ENCODE measurements around the gene PROZ.

PROZ gene

DNA sequence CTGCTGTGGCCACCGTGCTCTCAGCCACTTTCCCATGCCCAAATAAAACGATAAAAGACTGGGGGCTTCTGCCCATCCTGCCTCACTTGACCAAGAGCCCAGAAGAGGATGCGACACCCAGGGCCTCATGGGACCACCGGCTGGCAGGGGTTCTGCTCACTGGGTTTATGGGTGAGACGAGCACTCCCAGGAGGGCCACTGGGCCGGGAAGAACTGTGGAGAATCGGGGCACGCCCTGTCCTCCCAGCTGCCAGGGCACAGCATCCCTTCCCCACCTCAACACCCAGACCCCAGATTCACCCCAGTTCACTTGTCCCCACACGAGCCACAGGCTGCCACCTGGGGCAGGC, 40.6 kb upstream of the PROZ start:
- TF ChIP-seq, protein P1, sequence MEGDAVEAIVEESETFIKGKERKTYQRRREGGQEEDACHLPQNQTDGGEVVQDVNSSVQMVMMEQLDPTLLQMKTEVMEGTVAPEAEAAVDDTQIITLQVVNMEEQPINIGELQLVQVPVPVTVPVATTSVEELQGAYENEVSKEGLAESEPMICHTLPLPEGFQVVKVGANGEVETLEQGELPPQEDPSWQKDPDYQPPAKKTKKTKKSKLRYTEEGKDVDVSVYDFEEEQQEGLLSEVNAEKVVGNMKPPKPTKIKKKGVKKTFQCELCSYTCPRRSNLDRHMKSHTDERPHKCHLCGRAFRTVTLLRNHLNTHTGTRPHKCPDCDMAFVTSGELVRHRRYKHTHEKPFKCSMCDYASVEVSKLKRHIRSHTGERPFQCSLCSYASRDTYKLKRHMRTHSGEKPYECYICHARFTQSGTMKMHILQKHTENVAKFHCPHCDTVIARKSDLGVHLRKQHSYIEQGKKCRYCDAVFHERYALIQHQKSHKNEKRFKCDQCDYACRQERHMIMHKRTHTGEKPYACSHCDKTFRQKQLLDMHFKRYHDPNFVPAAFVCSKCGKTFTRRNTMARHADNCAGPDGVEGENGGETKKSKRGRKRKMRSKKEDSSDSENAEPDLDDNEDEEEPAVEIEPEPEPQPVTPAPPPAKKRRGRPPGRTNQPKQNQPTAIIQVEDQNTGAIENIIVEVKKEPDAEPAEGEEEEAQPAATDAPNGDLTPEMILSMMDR (IDR thresholded peaks at IDR 0.05; ENCODE audit: low read depth, low read length), result no peak

DNA sequence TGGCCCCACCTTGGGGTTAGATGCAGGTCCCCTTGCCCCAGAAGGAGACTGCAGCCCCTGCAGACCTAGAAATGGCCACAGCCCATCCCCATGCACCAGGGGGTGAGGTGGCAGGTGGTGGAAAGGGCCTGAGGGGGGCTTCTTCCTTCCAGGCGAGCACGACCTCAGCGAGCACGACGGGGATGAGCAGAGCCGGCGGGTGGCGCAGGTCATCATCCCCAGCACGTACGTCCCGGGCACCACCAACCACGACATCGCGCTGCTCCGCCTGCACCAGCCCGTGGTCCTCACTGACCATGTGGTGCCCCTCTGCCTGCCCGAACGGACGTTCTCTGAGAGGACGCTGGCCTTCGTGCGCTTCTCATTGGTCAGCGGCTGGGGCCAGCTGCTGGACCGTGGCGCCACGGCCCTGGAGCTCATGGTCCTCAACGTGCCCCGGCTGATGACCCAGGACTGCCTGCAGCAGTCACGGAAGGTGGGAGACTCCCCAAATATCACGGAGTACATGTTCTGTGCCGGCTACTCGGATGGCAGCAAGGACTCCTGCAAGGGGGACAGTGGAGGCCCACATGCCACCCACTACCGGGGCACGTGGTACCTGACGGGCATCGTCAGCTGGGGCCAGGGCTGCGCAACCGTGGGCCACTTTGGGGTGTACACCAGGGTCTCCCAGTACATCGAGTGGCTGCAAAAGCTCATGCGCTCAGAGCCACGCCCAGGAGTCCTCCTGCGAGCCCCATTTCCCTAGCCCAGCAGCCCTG, 40.0 kb upstream of the PROZ start:
- no peak overlapping the region for H3K4me3 ChIP-seq (ENCODE audit: low read depth, low read length)
- TF ChIP-seq, protein P1 (IDR thresholded peaks at IDR 0.05; ENCODE audit: low read depth, low read length), result no peak

More for the DNA sequence above, 40.6 kb upstream of the PROZ start:
- no peak overlapping the region for H3K4me3 ChIP-seq (ENCODE audit: low read depth, low read length)

GRCh38 chr13:113119166-113119821, 39.2 kb upstream of the PROZ start:
- TF ChIP-seq, protein P1 (IDR thresholded peaks at IDR 0.05; ENCODE audit: low read depth, low read length), result no peak
- no peak overlapping the region for H3K4me3 ChIP-seq (ENCODE audit: low read depth, low read length)

GRCh38 chr13:113119822-113120189, 38.6 kb upstream of the PROZ start:
- TF ChIP-seq, protein P1 (IDR thresholded peaks at IDR 0.05; ENCODE audit: low read depth, low read length), result no peak
- no peak overlapping the region for H3K4me3 ChIP-seq (ENCODE audit: low read depth, low read length)

GRCh38 chr13:113120300-113121182, 37.9 kb upstream of the PROZ start:
- no peak overlapping the region for H3K4me3 ChIP-seq (ENCODE audit: low read depth, low read length)
- TF ChIP-seq, protein P1 (IDR thresholded peaks at IDR 0.05; ENCODE audit: low read depth, low read length), result no peak

DNA sequence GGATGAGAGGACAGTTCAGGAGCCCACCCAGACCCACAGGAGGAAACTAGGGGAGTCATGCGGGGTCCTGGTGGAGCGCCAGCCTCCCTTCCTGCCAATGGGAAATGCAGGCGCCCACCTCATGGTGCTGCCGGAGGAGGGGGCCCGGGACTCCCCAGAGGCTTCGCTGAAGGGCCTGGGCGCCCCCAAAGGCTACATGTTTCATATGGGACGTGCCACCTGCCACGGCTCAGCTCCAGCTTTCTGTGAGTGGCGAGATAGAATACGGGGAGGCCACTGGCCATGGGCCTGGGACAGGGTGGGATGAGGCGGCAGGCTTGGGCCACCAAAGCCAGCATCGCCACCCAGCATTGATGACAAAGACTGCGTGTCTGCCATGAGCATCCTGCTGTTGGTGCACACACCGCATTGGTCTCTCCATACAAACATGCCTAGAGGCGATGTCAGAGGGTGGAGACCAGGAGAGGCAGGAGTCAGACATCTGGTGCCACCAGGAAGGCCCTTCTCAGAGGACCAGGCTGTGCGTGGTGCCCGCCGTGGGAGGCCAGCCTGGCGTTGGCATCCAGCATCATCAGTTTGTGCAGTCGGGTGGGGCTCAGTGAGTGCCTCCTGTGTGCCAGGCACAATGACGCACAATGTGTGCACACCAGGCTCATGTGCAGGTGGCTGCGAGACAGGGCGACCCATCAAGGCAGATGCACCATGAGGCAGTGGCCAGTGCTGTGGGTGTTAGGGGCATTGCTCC, 37.1 kb upstream of the PROZ start:
- TF ChIP-seq, protein P1 (IDR thresholded peaks at IDR 0.05; ENCODE audit: low read depth, low read length), result no peak

More for the DNA sequence above, 37.1 kb upstream of the PROZ start:
- H3K4me3 ChIP-seq (ENCODE audit: low read depth, low read length), result no peak overlapping the region

All from WI38 (cell line).